ENCODE measurements around the gene NSMCE4A. TPM values are rescaled to one million over a fixed set of nuclear protein-coding genes. Genes with fewer than 3 reads are reported as not detected.
"Not testable (repeated sequence)": the region's sequence is repeated elsewhere in the genome, so short reads cannot be mapped to it uniquely, and the experiment has no call there.

Gene NSMCE4A, protein sequence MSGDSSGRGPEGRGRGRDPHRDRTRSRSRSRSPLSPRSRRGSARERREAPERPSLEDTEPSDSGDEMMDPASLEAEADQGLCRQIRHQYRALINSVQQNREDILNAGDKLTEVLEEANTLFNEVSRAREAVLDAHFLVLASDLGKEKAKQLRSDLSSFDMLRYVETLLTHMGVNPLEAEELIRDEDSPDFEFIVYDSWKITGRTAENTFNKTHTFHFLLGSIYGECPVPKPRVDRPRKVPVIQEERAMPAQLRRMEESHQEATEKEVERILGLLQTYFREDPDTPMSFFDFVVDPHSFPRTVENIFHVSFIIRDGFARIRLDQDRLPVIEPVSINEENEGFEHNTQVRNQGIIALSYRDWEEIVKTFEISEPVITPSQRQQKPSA
- total RNA-seq, result 10 to 100 TPM; 51.6 to 61.7 TPM
- long read RNA-seq, transcript NSMCE4A-202 (11 exons, 1,394 nt), result major isoform, 33 of 88 reads
- long read RNA-seq, partial matches to known transcripts, result 7 of 88 reads
- long read RNA-seq, other reads (novel, unspliced or antisense), result 44 of 88 reads

DNA sequence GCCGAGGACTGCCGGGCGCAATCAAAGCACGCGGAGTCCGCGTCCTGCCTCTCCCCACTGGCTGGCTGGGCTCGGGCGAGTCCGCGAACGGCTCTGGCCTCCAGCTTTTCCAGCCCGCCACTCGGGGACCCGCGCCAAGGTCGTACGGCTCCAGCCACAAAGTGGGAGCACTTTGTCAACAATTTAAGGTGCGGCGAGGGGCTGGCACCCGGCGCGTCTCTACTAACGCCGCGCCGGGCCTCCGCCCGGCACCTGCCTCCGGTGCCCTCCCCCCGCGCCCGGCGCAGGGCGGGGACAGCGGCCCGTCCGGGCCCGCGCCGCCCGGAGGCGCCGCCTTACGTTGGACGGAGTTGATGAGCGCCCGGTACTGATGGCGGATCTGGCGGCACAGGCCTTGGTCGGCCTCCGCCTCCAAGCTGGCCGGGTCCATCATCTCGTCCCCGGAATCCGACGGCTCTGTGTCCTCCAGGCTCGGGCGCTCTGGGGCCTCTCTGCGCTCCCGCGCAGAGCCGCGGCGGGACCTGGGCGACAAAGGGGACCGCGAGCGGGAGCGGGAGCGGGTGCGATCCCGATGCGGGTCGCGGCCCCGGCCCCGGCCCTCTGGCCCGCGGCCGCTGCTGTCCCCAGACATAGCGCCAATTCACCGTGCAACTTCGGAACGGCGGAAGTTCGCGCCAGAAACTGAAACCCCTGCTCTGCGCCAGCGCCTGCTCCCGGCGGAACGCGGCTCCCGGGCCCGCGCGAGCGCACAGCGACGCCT lies at the start of gene NSMCE4A:
TSS of gene NSMCE4A (minus strand) at position 683 of the 760 bp plus-strand sequence. CDS start at position 631, 52 bp downstream.
- DNase-seq (peak; percentile 71 to 83), ATAC-seq (peak; percentile 93)
- intact Hi-C loops (cut with DNase I, micrococcal nuclease), result no loop called here

DNA sequence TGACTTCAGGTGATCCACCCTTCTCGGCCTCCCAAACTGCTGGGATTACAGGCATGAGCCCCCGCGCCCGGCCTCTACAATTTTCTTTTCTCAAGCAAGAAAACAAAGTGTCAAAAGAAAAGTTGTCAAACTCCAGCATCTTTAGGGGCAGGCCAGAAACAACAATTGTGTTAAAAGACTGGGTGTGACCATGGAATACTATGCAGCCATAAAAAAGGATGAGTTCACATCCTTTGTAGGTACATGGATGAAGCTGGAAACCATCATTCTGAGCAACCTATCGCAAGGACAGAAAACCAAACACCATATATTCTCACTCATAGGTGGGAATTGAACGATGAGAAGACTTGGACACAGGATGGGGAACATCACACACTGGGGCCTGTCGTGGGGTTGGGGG lies 48.2 kb upstream of the NSMCE4A start:
- DNase-seq; intact Hi-C loops (cut with DNase I, micrococcal nuclease); ATAC-seq: not testable (repeated sequence)

DNA sequence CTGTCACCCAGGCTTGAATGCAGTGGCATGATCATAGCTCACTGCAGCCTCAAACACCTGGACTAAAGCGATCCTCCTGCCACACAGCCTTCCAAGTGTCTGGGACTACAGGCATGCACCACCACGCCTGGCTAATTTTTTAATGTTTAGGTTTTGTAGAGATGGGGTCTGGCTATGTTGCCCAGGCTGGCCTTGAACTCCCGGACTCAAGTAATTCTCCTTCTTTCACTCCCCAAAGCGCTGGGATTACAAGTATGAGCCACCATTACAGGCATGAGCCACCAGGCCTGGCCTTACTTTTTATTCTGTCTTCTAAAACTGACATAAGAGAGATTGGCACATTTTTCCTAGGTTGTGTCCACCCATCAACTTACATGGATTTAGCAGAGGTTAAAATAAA lies 47.3 kb upstream of the NSMCE4A start:
- ATAC-seq (no peak), DNase-seq (no peak)
- intact Hi-C loops (cut with DNase I, micrococcal nuclease), result no loop called here

DNA sequence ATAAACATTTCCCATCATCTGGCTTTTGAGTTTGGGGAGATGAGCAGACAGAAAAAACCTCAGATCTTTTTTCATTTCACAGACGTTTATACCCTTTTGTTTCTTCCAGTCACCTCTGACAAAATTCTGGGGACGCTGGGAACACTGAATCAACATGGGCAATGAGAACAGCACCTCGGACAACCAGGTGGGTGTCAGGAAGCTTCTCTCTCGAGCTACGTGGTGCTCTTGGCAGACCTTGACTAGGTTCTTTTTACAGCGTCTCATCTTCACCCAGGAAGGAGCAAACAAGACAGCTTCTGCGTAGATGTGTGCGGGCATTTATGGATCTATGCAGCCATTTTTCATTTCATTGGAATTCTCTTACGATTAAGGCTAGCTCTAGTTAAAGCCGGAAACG lies 46.8 kb upstream of the NSMCE4A start:
- DNase-seq (no peak), ATAC-seq (no peak)
- intact Hi-C loops (cut with DNase I, micrococcal nuclease), result no loop called here

DNA sequence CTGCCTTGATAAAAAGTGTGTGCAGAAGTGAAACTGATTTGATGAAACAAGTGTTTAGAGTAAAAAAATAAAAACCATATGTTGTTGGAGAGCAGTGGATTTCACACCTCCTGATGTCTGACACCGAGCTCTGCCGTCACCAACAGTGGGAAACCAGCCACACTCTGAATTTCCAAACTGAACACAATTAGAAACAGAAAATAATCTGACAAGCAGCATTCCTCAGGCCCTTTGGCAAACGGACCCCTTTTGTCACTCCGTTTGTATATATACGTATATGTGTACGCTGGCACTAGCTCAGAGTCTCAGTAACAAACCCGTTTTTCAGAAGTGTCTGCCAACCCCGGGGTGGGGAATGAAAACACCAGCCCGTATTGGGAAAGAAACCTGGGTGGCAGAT lies 46.4 kb upstream of the NSMCE4A start:
- no peak for ATAC-seq
- no peak for DNase-seq
- intact Hi-C loops (cut with DNase I, micrococcal nuclease), result no loop called here

DNA sequence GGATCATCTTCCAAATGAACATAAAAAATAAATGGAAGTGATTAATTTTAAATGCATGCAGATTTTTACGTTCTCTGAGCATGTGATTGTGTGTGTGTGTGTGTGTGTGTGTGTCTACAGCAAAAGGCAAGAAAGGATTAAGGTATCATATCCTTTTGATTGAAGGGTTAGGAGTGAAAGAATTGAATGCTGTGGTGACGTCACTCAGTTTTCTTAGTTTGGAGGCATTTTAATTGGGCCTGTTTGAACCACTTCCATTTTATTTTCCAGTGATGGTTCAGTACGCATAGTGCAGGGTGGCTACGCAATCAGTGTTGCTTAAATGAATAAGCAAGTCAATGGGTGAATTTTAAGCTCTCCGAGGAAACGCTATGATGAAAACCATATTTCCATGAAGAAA lies 45.2 kb upstream of the NSMCE4A start:
- no peak for DNase-seq
- intact Hi-C loops (cut with DNase I, micrococcal nuclease), result no loop called here
- peak; percentile 3 for ATAC-seq

DNA sequence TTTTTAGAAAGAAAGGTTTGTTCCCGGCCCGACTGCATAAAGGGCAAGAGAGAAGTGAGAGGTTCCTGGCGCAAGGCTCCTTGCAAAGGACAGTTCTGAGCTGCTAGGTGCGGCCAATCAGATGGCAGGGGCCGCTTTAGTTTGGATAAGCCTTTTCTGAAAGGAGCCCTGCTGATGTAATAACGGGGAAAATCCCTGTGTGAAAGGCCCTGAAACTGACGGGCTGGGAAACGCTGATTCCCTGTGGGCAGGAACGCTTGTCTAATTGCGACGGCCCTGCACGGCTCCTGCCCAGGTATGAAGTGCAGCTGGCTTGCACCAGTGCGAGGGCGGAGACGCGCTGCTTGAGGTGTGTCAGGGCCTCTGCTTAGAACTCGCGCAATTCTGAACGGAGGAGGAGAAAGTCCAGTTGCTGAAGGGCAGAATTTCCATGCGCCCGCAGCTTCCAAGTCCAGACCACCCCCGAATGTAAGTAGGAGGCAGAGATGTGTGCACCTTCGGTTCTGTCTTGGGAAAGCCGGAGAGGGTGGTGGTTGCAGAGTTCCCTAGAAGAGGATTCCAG lies 44.5 kb upstream of the NSMCE4A start:
- ATAC-seq, result peak; percentile 86
- intact Hi-C loops (cut with DNase I, micrococcal nuclease), result no loop called here
- peak; percentile 87 to 89 for DNase-seq

DNA sequence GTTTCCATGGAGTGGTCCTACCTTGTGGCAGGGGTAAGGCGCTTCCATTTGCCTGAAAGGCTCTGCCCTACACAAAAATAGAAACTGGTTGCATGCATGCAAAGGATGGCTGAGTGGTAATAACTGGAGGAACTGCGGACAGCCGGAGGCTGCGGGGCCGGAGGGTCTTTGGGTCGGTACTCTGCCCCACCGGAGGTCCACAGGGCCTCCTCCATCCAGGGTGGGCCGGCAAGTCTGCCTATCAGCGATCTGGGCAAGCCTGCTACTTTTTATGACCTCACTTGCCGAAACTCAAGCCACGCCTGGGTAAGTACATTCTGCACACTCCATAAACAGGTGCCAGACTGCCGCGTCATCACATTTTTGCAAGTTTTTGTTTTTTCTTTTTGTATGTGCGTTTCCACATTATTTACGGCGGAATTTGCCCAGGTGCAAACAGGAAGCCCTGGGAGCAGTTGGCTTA lies 44.0 kb upstream of the NSMCE4A start:
- intact Hi-C loops (cut with DNase I, micrococcal nuclease), result no loop called here
- DNase-seq, result peak; percentile 69 to 79
- peak; percentile 79 for ATAC-seq

DNA sequence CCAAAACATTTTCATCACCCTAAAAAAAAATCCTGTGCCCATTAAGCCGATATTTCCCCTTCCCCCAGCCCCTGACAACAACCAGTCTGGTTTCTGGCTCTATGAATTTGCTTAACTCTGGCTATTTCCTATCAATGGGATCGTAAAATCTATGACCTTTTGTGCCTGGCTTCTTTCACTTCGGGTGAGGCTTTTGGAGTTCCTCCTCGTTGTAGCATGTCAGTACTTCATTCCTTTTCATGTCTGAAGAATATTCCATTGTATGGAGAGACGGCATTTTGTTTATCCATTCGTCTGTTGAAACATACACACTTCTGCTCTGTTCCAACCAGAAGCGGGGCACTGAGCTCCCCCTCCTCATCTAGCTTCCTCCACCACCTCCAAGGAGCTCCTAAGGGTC lies 43.5 kb upstream of the NSMCE4A start:
- ATAC-seq, result peak; percentile 37
- no peak for DNase-seq
- intact Hi-C loops (cut with DNase I, micrococcal nuclease), result no loop called here

DNA sequence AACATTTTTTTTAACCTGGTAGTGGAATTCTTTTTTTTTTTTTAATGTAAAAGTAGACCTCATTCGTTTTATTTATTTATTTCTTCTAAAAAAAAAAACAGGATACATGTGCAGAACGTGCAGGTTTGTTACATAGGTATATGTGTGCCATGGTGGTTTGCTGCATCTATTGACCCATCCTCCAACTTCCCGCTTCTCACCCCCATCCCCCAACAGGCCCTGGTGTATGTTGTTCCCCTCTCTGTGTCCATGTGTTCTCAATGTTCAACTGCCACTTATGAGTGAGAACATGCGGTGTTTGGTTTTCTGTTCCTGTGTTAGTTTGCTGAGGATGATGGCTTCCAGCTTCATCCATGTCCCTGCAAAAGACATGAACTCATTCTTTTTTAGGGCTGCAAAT lies 42.9 kb upstream of the NSMCE4A start:
- DNase-seq; ATAC-seq; intact Hi-C loops (cut with DNase I, micrococcal nuclease): not testable (repeated sequence)

DNA sequence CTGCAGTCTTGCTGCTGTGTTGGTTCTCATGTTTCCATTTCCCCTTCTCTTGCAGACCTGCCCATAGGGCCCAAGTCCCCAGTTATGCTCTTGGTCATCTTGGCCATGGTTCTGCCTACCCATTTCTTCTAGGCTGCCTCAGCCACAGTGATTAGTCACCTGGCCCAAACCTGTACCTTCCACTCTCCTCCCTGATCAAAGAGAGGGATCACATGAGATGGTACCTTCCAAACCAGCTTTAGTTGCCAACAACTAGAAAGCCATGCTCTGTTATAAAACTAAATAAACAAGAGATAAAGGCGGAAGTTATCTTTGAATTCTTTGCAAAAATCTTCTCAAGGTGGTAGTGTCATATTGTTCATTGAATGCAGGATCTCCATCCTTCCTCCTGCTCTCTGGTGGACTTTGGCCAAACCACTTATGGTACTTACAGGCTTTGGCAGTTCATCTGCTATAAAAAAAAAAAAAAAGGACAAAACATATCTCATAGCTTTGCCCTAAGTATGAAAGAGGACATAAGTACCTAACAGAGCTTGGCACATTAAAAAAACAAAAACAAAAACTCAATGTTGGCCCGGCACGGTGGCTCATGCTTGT lies 39.7 kb upstream of the NSMCE4A start:
- DNase-seq (peak in 1 of 2 donors; percentile 69), ATAC-seq (peak; percentile 62)
- intact Hi-C loops (cut with DNase I, micrococcal nuclease), result no loop called here

DNA sequence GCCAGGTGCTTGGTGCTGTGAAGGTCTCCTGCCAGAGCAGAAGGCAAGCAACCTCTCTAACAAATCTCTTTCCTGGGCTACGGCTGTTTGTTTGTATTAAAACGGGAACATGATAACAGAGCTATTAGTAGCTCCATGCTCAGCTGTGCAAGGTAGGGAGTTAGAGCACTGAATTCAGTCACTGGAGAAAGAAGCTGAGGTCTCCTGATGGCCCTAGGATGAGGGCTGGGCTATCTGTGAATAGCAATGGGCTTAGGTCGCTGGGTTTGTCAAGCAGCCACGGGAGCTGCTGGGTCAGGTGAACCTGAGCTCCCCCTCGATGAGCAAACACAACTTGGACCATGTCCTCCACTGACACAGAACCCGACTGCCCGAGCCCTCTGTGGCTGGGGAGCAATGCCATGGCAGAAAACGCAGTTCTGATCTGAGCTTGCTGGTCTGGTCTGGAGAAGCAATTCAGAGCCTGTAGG lies 38.3 kb upstream of the NSMCE4A start:
- DNase-seq, result no peak
- ATAC-seq, result no peak
- intact Hi-C loops (cut with DNase I, micrococcal nuclease), result no loop called here

DNA sequence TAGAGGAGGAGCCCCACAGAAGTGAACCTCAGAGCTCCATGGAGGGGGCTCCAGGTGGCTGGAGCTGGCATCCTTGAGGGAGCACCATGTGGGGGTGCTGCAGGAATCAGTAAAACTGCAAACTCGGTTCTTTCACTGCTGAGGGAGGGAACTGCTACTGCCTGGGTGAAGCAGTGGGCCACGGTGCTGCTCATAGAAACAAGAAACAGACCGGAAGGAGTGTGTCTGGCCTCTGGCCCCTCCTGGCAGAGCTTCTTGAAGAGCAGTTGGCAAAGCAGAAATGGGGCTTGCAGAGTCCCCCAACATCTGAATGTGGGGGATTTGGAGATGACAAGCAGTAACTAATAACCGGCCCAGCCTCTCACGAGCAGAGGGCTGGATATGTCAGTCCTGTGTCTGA lies 37.7 kb upstream of the NSMCE4A start:
- ATAC-seq, result no peak
- intact Hi-C loops (cut with DNase I, micrococcal nuclease), result no loop called here
- no peak for DNase-seq

DNA sequence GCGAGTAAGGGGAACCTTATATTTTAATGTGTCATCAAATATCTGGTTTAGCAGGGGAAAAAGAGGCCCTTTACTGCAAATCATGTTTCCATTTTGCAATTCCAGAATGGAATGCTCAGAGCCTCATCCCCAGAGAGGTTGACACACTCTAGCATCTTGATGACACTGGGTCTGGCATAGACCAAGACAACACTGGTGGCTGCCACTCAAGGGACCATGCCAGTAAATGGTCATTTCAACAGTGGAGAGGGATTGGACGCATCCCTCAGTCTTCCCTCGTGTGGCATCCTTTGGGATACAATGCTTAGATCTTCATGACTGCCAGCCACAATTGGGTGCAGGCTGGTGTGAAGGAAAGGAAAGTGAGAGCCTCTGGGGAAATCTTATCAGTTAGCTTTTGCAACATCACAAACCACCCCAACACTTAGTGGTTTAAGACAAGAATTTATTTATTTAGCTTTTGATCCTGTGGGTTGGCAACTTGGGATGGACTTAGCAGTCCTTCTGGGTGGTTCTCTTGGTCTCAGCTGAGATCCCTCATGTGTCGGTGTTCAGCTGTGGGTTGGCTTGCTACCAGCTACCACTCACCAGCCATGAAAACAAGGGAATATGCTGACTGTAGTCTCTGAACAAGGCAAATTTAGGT lies 35.5 kb upstream of the NSMCE4A start:
- DNase-seq, result no peak
- no peak for ATAC-seq
- intact Hi-C loops (cut with DNase I, micrococcal nuclease), result no loop called here

DNA sequence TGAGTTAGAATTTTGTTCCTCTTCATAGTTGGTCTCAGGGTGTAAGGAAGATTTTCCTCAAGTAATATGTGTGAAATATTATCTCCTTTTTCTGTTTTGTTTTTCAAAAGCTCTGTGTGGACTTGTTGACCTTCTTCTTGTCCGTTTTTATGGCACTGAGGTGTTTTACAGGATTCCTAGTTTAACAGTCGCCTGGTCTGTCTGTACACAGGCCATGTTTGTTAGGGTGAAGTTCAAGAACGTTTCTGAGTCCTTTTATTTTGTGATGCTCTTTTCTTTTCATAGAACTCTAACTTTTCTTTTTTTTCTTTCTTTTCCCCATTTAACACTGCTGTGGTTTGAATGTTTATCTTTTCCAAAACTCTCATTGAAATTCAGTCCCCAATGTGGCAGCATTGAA lies 32.4 kb upstream of the NSMCE4A start:
- ATAC-seq (peak; percentile 93), DNase-seq (no peak)
- intact Hi-C loops (cut with DNase I, micrococcal nuclease), result no loop called here

DNA sequence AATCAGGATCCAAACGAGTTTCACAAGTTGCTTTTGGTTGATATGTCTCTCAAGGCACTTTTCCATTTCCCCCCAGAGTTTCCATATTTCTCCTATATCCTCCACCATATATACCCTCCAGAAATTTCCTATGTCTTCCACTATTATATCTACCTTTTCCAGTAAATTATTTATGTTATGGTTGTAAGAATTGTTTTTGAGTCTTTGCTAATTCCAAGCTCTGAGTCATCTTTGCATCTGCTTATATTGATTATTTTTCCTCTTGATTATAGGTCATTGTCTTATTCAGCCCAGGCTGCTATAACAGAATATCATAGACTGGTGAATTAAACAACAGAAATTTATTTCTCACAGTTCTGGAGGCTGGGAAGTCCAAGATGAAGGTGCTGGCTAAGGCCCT lies 26.7 kb upstream of the NSMCE4A start:
- no peak for ATAC-seq
- intact Hi-C loops (cut with DNase I, micrococcal nuclease), result no loop called here
- no peak for DNase-seq

DNA sequence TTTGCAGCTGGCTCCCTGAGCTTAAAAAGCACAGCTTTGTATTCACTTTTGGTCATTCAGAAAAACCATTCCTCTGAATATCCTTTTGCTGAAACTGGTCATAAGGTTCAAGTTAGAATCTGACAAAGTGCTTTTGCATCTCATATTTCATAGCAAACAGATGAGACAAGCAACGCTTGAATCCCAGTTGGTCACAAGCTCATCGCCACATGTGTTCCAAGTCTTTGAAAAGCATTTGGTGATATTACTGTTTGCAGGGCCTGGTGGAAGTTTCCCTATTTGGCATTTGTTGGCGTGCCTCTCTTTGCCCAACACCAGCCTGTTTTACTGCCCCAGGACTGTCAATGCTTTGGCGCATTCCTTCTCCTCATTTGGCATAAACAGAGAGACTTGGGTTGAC lies 24.3 kb upstream of the NSMCE4A start:
- no peak for ATAC-seq
- intact Hi-C loops (cut with DNase I, micrococcal nuclease), result no loop called here

DNA sequence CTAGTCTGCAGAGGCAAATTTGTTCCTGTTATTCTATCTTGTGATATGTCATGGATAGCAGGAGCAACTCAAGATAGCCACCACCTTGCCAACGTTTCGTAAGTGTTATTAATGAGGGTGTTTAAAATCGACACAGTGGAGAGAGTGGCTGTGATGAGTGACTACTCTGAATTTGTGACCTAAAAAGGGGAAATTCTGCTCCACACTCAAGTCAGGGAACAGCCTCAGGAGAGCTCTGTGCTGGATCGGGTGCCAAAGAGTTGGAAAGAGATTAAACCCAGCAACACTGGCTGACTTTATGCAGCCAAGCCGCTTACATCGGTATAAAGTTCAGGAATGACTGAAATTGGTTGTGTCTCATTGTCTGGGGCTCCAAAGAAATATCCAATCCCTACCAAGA lies 23.4 kb upstream of the NSMCE4A start:
- intact Hi-C loops (cut with DNase I, micrococcal nuclease), result no loop called here
- DNase-seq (no peak), ATAC-seq (no peak)

More for the DNA sequence above, 24.3 kb upstream of the NSMCE4A start:
- no peak for DNase-seq

All from left colon (tissue), 2 donors.